ENCODE results near the gene INF2. TPM values are rescaled to one million over a fixed set of nuclear protein-coding genes. Genes with fewer than 3 reads are reported as not detected.

The INF2 gene
- total RNA-seq, 1 donor from 2014 or later = 26.6 TPM

GRCh38 chr14:104731320-104732294, 42.2 kb downstream of the INF2 start:
- DNase-seq (ENCODE audit: low read depth) = no peak
- FAIRE-seq = no peak
- Histone ChIP-seq H3K4me3 (ENCODE audit: low read depth, low read length) (no peak overlapping the region), H3K36me3 (ENCODE audit: control insufficient read depth, insufficient read depth, low read length) (peaks cover 2% of the 10 kb centered on the region), H3K27me3 (ENCODE audit: control insufficient read depth, insufficient read depth, low read length) (no peaks in the 10 kb centered on the region)
- peak; percentile 59 for TF ChIP-seq CTCF (IDR thresholded peaks at IDR 0.05; ENCODE audit: insufficient read depth, low read length, severe bottlenecking)

GRCh38 chr14:104732355-104732804, 43.0 kb downstream of the INF2 start:
- no peak for TF ChIP-seq CTCF (IDR thresholded peaks at IDR 0.05; ENCODE audit: insufficient read depth, low read length, severe bottlenecking)
- DNase-seq (ENCODE audit: low read depth) (peak; percentile 76), FAIRE-seq (no peak)
- Histone ChIP-seq H3K27me3 (ENCODE audit: control insufficient read depth, insufficient read depth, low read length) (no peaks in the 10 kb centered on the region), H3K36me3 (ENCODE audit: control insufficient read depth, insufficient read depth, low read length) (peaks cover 2% of the 10 kb centered on the region), H3K4me3 (ENCODE audit: low read depth, low read length) (no peak overlapping the region)

GRCh38 chr14:104732931-104733681, 43.7 kb downstream of the INF2 start:
- no peak overlapping the region for H3K4me3 ChIP-seq (ENCODE audit: low read depth, low read length)
- no peak for TF ChIP-seq CTCF (IDR thresholded peaks at IDR 0.05; ENCODE audit: insufficient read depth, low read length, severe bottlenecking)

GRCh38 chr14:104734051-104734587, 44.7 kb downstream of the INF2 start:
- TF ChIP-seq CTCF (IDR thresholded peaks at IDR 0.05; ENCODE audit: insufficient read depth, low read length, severe bottlenecking) = no peak
- Histone ChIP-seq H3K4me3 (ENCODE audit: low read depth, low read length) (no peak overlapping the region), H3K27me3 (ENCODE audit: control insufficient read depth, insufficient read depth, low read length) (no peaks in the 10 kb centered on the region), H3K36me3 (ENCODE audit: control insufficient read depth, insufficient read depth, low read length) (peaks cover 10% of the 10 kb centered on the region)
- FAIRE-seq (no peak), DNase-seq (ENCODE audit: low read depth) (no peak)

More at GRCh38 chr14:104732931-104733681, 43.7 kb downstream of the INF2 start:
- peak; percentile 72 for DNase-seq (ENCODE audit: low read depth)
- no peak for FAIRE-seq
- H3K27me3 ChIP-seq (ENCODE audit: control insufficient read depth, insufficient read depth, low read length) = no peaks in the 10 kb centered on the region
- H3K36me3 ChIP-seq (ENCODE audit: control insufficient read depth, insufficient read depth, low read length) = peaks cover 4% of the 10 kb centered on the region

GRCh38 chr14:104734601-104734990, 45.2 kb downstream of the INF2 start:
- FAIRE-seq (no peak), DNase-seq (ENCODE audit: low read depth) (no peak)
- TF ChIP-seq CTCF (IDR thresholded peaks at IDR 0.05; ENCODE audit: insufficient read depth, low read length, severe bottlenecking) = no peak
- peaks cover 12% of the 10 kb centered on the region for H3K36me3 ChIP-seq (ENCODE audit: control insufficient read depth, insufficient read depth, low read length)
- H3K4me3 ChIP-seq (ENCODE audit: low read depth, low read length) = no peak overlapping the region
- no peaks in the 10 kb centered on the region for H3K27me3 ChIP-seq (ENCODE audit: control insufficient read depth, insufficient read depth, low read length)
